HEK293T (cell line): ENCODE measurements around the gene SNHG17.

ENCODE experiments used
- BHLHE40 ChIP-seq: fragments of 450-650 bp; IDR thresholded peaks from 2 replicates; pipeline ENCODE4 v1.6.1; 2016; ENCODE audit warnings: mild to moderate bottlenecking, moderate library complexity, borderline replicate concordance
- FOXA1 ChIP-seq: fragments of 450-650 bp; IDR thresholded peaks from 2 replicates; pipeline ENCODE4 v1.6.1; 2016; ENCODE audit warnings: mild to moderate bottlenecking
- FOXK2 ChIP-seq: fragments of 450-650 bp; IDR thresholded peaks from 2 replicates; pipeline ENCODE4 v1.6.1; 2016; ENCODE audit warnings: mild to moderate bottlenecking
- FOXM1 ChIP-seq: fragments of 450-650 bp; IDR thresholded peaks from 2 replicates; pipeline ENCODE4 v1.6.1; 2017; ENCODE audit warnings: mild to moderate bottlenecking, borderline replicate concordance
- HDGF ChIP-seq: fragments of 450-650 bp; IDR thresholded peaks from 2 replicates; pipeline ENCODE4 v1.6.1; 2017; ENCODE audit warnings: antibody characterized with exemption, borderline replicate concordance
- L3MBTL2 ChIP-seq: fragments of 450-650 bp; conservative IDR thresholded peaks from 2 replicates; pipeline ENCODE4 v1.6.1; 2016; ENCODE audit warnings: mild to moderate bottlenecking
- LEF1 ChIP-seq: fragments of 450-650 bp; IDR thresholded peaks from 2 replicates; pipeline ENCODE4 v1.6.1; 2017; ENCODE audit warnings: mild to moderate bottlenecking, borderline replicate concordance
- NFRKB ChIP-seq: fragments of 450-650 bp; IDR thresholded peaks from 2 replicates; pipeline ENCODE4 v1.6.1; 2016; ENCODE audit warnings: mild to moderate bottlenecking, moderate library complexity
- SP1 ChIP-seq: fragments of 450-650 bp; IDR thresholded peaks from 2 replicates; pipeline ENCODE4 v1.6.1; 2017
- SUZ12 ChIP-seq: fragments of 450-650 bp; IDR thresholded peaks from 2 replicates; pipeline ENCODE4 v1.6.1; 2016; ENCODE audit warnings: mild to moderate bottlenecking
- TARDBP ChIP-seq: fragments of 450-650 bp; IDR thresholded peaks from 2 replicates; pipeline ENCODE4 v1.6.1; 2016
- ZNF384 ChIP-seq: fragments of 450-650 bp; IDR thresholded peaks from 2 replicates; pipeline ENCODE4 v1.6.1; 2016

- TF ChIP-seq SP1: no peak
- TF ChIP-seq FOXK2: no peak
- TF ChIP-seq TARDBP: no peak
- no peak for TF ChIP-seq FOXA1
- TF ChIP-seq SUZ12: no peak
- TF ChIP-seq HDGF: no peak
- TF ChIP-seq BHLHE40: no peak
- TF ChIP-seq NFRKB: no peak
- no peak for TF ChIP-seq L3MBTL2
- TF ChIP-seq ZNF384: no peak
- no peak for TF ChIP-seq FOXM1
- no peak for TF ChIP-seq LEF1
Observed at GRCh38 chr20:38432292-38432691, 2.8 kb downstream of the SNHG17 start.
